ENCODE data around the gene ARGFX.

ARGFX gene

GRCh38 chr3:121567649-121568048, at the start of gene ARGFX:
Gene ARGFX (plus strand): TSS chr3:121567949. CDS start chr3:121570714, 2,765 bp downstream.
- TF ChIP-seq ZNF274 (IDR thresholded peaks at IDR 0.05; ENCODE audit: low read depth, low read length): no peak
- H3K4me3 ChIP-seq (ENCODE audit: low read length): no peak within 1 kb of the TSS

GRCh38 chr3:121517953-121518655, 49.6 kb upstream of the ARGFX start:
- no peak for TF ChIP-seq ZNF274 (IDR thresholded peaks at IDR 0.05; ENCODE audit: low read depth, low read length)
- no peak overlapping the region for H3K4me3 ChIP-seq (ENCODE audit: low read length)

- H3K4me3 ChIP-seq (ENCODE audit: low read length): no peak overlapping the region
- no peak for TF ChIP-seq ZNF274 (IDR thresholded peaks at IDR 0.05; ENCODE audit: low read depth, low read length)
Observed at GRCh38 chr3:121520510-121520909, 47.2 kb upstream of the ARGFX start.

GRCh38 chr3:121529308-121529707, 38.4 kb upstream of the ARGFX start:
- no peak for TF ChIP-seq ZNF274 (IDR thresholded peaks at IDR 0.05; ENCODE audit: low read depth, low read length)
- no peak overlapping the region for H3K4me3 ChIP-seq (ENCODE audit: low read length)

GRCh38 chr3:121531269-121531668, 36.5 kb upstream of the ARGFX start:
- no peak overlapping the region for H3K4me3 ChIP-seq (ENCODE audit: low read length)
- TF ChIP-seq ZNF274 (IDR thresholded peaks at IDR 0.05; ENCODE audit: low read depth, low read length): no peak

- no peak overlapping the region for H3K4me3 ChIP-seq (ENCODE audit: low read length)
- no peak for TF ChIP-seq ZNF274 (IDR thresholded peaks at IDR 0.05; ENCODE audit: low read depth, low read length)
Observed at GRCh38 chr3:121542924-121543323, 24.8 kb upstream of the ARGFX start.

GRCh38 chr3:121545049-121545573, 22.6 kb upstream of the ARGFX start:
- no peak for TF ChIP-seq ZNF274 (IDR thresholded peaks at IDR 0.05; ENCODE audit: low read depth, low read length)

GRCh38 chr3:121545574-121546455, 21.9 kb upstream of the ARGFX start, which contains the start of gene POLQ:
Gene POLQ (minus strand): TSS chr3:121545988. CDS start chr3:121545877, 111 bp downstream.
- TF ChIP-seq ZNF274 (IDR thresholded peaks at IDR 0.05; ENCODE audit: low read depth, low read length): no peak
- H3K4me3 ChIP-seq (ENCODE audit: low read length): peak within 1 kb of the TSS; percentile 98

More at GRCh38 chr3:121545049-121545573, 22.6 kb upstream of the ARGFX start:
- H3K4me3 ChIP-seq (ENCODE audit: low read length): peak overlapping the region; percentile 98

- H3K4me3 ChIP-seq (ENCODE audit: low read length): no peak overlapping the region
- no peak for TF ChIP-seq ZNF274 (IDR thresholded peaks at IDR 0.05; ENCODE audit: low read depth, low read length)
Observed at GRCh38 chr3:121552379-121552778, 15.4 kb upstream of the ARGFX start.

- H3K4me3 ChIP-seq (ENCODE audit: low read length): no peak overlapping the region
- TF ChIP-seq ZNF274 (IDR thresholded peaks at IDR 0.05; ENCODE audit: low read depth, low read length): no peak
Observed at GRCh38 chr3:121552797-121553196, 15.0 kb upstream of the ARGFX start.

GRCh38 chr3:121557426-121557934, 10.3 kb upstream of the ARGFX start:
- no peak overlapping the region for H3K4me3 ChIP-seq (ENCODE audit: low read length)
- no peak for TF ChIP-seq ZNF274 (IDR thresholded peaks at IDR 0.05; ENCODE audit: low read depth, low read length)

GRCh38 chr3:121562148-121562547, 5.6 kb upstream of the ARGFX start:
- H3K4me3 ChIP-seq (ENCODE audit: low read length): no peak overlapping the region
- TF ChIP-seq ZNF274 (IDR thresholded peaks at IDR 0.05; ENCODE audit: low read depth, low read length): no peak

GRCh38 chr3:121566773-121567172, 976 bp upstream of the ARGFX start:
- no peak for TF ChIP-seq ZNF274 (IDR thresholded peaks at IDR 0.05; ENCODE audit: low read depth, low read length)

GRCh38 chr3:121574449-121574848, 6.7 kb downstream of the ARGFX start:
- no peak overlapping the region for H3K4me3 ChIP-seq (ENCODE audit: low read length)
- TF ChIP-seq ZNF274 (IDR thresholded peaks at IDR 0.05; ENCODE audit: low read depth, low read length): no peak

More at GRCh38 chr3:121566773-121567172, 976 bp upstream of the ARGFX start:
- H3K4me3 ChIP-seq (ENCODE audit: low read length): no peak overlapping the region
